MCF 10A (cell line): ENCODE results near the gene YEATS2. TPM values are rescaled to one million over a fixed set of nuclear protein-coding genes. Genes with fewer than 3 reads are reported as not detected.

Experiments
- BruUV-seq: library from RNA; stranded (reverse); fragments of 400-500 nt; replicated peaks from 2 replicates; lab custom pipeline; 2021; lab: Mats Ljungman, UMichigan
- CTCF ChIA-PET: fragments of 300-600 bp; sonication (Branson Sonifier 250); formaldehyde crosslinking; extraction: SDS; loops from one replicate; lab custom pipeline; 2021; ENCODE audit warnings: antibody characterized with exemption, inconsistent platforms; lab: Yijun Ruan, JAX
- POLR2A ChIA-PET: fragments of 300-600, 350-650 bp; sonication (Branson Sonifier 250); formaldehyde crosslinking; extraction: SDS; loops from one replicate; lab custom pipeline; 2020; ENCODE audit warnings: antibody characterized with exemption, inconsistent platforms; lab: Yijun Ruan, JAX
- DNase-seq: peaks from one replicate; pipeline ENCODE4 v3.0.0-alpha.2; 2018; ENCODE audit not compliant: unreplicated experiment
- H3K27ac Mint-ChIP-seq: one replicate; pipeline ENCODE4 v1.8.0; 2022; ENCODE audit warnings: mild to moderate bottlenecking, low read depth, mixed read lengths; ENCODE audit not compliant: unreplicated experiment
- H3K27me3 Mint-ChIP-seq: one replicate; pipeline ENCODE4 v1.8.0; 2022; ENCODE audit warnings: mixed read lengths; ENCODE audit not compliant: insufficient read depth, unreplicated experiment
- H3K36me3 Mint-ChIP-seq: one replicate; pipeline ENCODE4 v1.8.0; 2022; ENCODE audit warnings: mild to moderate bottlenecking, moderate library complexity, mixed read lengths; ENCODE audit not compliant: insufficient read depth, unreplicated experiment
- H3K4me1 Mint-ChIP-seq: one replicate; pipeline ENCODE4 v1.8.0; 2022; ENCODE audit warnings: mixed read lengths; ENCODE audit not compliant: insufficient read depth, unreplicated experiment
- H3K4me3 Mint-ChIP-seq: one replicate; pipeline ENCODE4 v1.8.0; 2022; ENCODE audit warnings: mild to moderate bottlenecking, moderate library complexity, mixed read lengths; ENCODE audit not compliant: unreplicated experiment
- H3K9me3 Mint-ChIP-seq: one replicate; pipeline ENCODE4 v1.8.0; 2022; ENCODE audit warnings: mixed read lengths; ENCODE audit not compliant: unreplicated experiment
- CTCF ChIP-seq: fragments of 200-600 bp; IDR thresholded peaks from one replicate; pipeline ENCODE4 v1.8.0; 2022; ENCODE audit warnings: antibody characterized with exemption, mild to moderate bottlenecking; ENCODE audit not compliant: unreplicated experiment
- intact Hi-C: fragments of 100-400 bp; cut with micrococcal nuclease; formaldehyde crosslinking; loops from 2 replicates; pipeline ENCODE4 v1.14.1; 2022
- total RNA-seq: library from RNA; stranded (reverse); gene quantifications from 2 replicates; pipeline ENCODE4 v1.2.3, GENCODE V29; 2022

The YEATS2 gene
- total RNA-seq, 1 experiment from 2014 or later, result 29.4 TPM

- Mint-ChIP-seq H3K27me3 (no peaks in the 10 kb centered on the region), H3K9me3 (no peaks in the 10 kb centered on the region), H3K4me1 (no peaks in the 10 kb centered on the region), H3K36me3 (no peaks in the 10 kb centered on the region), H3K27ac (no peak overlapping the region), H3K4me3 (no peak overlapping the region)
- CTCF ChIA-PET, result no interaction called here
- BruUV-seq, result no TSS peak
- no peak for DNase-seq
- TF ChIP-seq CTCF, result no peak
- intact Hi-C loops, result no loop called here
- POLR2A ChIA-PET, result interaction anchor here (0.7 to 1.0 kb wide), 2 partner anchors 15 to 23 kb away, joined by 3 to 4 read pairs; no protein-coding TSS in a partner anchor
These were observed 5.2 kb upstream of the YEATS2 start for GRCh38 chr3:183692436-183692835.

GRCh38 chr3:183695569-183696364 is 1.8 kb upstream of the YEATS2 start:
- no peak for TF ChIP-seq CTCF
- Mint-ChIP-seq H3K4me1 (peaks cover 21% of the 10 kb centered on the region), H3K27ac (no peak overlapping the region), H3K9me3 (no peaks in the 10 kb centered on the region), H3K27me3 (no peaks in the 10 kb centered on the region), H3K4me3 (no peak overlapping the region), H3K36me3 (peaks cover 5% of the 10 kb centered on the region)
- BruUV-seq, result no TSS peak
- POLR2A ChIA-PET, result interaction anchor here (0.6 to 8.0 kb wide), 5 partner anchors 8 to 758 kb away, joined by 3 to 98 read pairs (median 3); partner anchors contain the start of gene KLHL24
- intact Hi-C loops, result loop anchor here (5.0 kb wide), 1 partner anchor 193 kb away; no protein-coding TSS in a partner anchor
- CTCF ChIA-PET, result no interaction called here
- peak; percentile 8 for DNase-seq

- Mint-ChIP-seq H3K27ac (no peak overlapping the region), H3K36me3 (peaks cover 5% of the 10 kb centered on the region), H3K4me1 (peaks cover 24% of the 10 kb centered on the region), H3K9me3 (no peaks in the 10 kb centered on the region), H3K27me3 (no peaks in the 10 kb centered on the region), H3K4me3 (peak overlapping the region; percentile 77)
- no peak for TF ChIP-seq CTCF
- BruUV-seq, result TSS peak; percentile 81
- intact Hi-C loops, result loop anchor here (1.0 to 5.0 kb wide), 2 partner anchors 61 to 195 kb away; no protein-coding TSS in a partner anchor
- POLR2A ChIA-PET, result interaction anchor here (0.6 to 8.0 kb wide), 16 partner anchors 9 to 1040 kb away, joined by 3 to 98 read pairs (median 4); partner anchors contain the start of gene KLHL24
- CTCF ChIA-PET, result interaction anchor here (1.0 to 1.4 kb wide), 2 partner anchors 8 to 70 kb away, joined by 3 to 4 read pairs; no protein-coding TSS in a partner anchor
- DNase-seq, result no peak
These were observed 431 bp upstream of the YEATS2 start for GRCh38 chr3:183697123-183697609.

- Mint-ChIP-seq H3K4me1 (peaks cover 24% of the 10 kb centered on the region), H3K9me3 (no peaks in the 10 kb centered on the region), H3K4me3 (peak overlapping the region; percentile 77), H3K36me3 (peaks cover 5% of the 10 kb centered on the region), H3K27ac (peak overlapping the region; percentile 87), H3K27me3 (no peaks in the 10 kb centered on the region)
- DNase-seq, result peak; percentile 33
- TF ChIP-seq CTCF, result no peak
- ChIA-PET POLR2A (interaction anchor here (0.6 to 8.0 kb wide), 12 partner anchors 8 to 68 kb away, joined by 3 to 98 read pairs (median 4); partner anchors contain the start of gene KLHL24), CTCF (interaction anchor here (1.4 kb wide), 1 partner anchor 69 kb away, joined by 4 read pairs; no protein-coding TSS in a partner anchor)
- intact Hi-C loops, result loop anchor here (5.0 kb wide), 1 partner anchor 196 kb away; no protein-coding TSS in a partner anchor
- no TSS peak for BruUV-seq
These were observed 738 bp downstream of the YEATS2 start for GRCh38 chr3:183698318-183698751.
